HUDEP-2 (cell line): ENCODE measurements around the gene SESN3.
A peak's percentile ranks its signal among the peaks of the same experiment; 100 is the strongest.

Experiments
- DNase-seq, 76 experiments: peaks; one replicate each; lab custom pipeline; 2025; ENCODE audit not compliant: unreplicated experiment in 76 of 76; lab: John Stamatoyannopoulos, UW

The SESN3 gene

DNA sequence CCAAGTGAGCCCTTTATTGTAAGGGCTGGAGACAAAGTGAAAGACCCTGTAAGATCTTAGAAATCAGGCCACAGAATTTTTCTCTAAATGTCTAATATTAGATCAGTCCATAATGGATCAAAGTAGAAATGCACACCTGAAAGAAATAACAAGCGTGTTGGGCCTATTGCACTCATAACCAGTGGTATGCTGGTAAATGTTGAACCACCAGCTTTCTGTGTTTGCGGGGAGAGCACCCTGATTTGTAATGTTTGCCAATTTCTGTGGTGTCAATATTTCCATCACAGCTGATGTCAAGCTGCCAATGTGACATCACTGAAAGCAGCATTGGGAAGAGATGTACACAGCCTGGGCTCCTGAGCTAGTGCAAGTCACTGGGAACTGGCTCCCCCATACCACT, 95.1 kb downstream of the SESN3 start:
- DNase-seq = no peak

DNA sequence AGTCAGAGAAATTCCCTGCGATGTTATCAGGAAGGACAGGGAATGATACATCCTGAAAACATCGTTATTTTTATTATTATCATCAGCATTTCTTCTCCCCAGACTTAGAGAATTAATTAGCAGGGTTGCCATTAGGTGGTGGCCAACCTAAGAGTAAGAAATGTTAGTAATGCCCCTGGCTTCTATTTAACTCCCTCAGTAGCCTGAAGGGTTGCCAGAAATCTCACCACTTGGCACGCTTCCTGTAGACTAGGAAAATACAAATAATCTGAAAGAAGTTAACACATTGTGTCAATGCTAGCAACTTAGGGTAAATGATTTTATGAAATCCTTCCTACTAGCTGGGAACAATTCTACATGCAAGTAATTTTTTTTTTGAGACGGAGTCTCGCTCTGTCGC, 95.8 kb downstream of the SESN3 start:
- DNase-seq = no peak

- no peak for DNase-seq
Measured at GRCh38 chr11:95134491-95134890, 96.5 kb downstream of the SESN3 start.

- DNase-seq = peak in 60 of 76 experiments; percentile 4 to 72 (median 44)
Measured at GRCh38 chr11:95132956-95133355, 98.0 kb downstream of the SESN3 start.

DNA sequence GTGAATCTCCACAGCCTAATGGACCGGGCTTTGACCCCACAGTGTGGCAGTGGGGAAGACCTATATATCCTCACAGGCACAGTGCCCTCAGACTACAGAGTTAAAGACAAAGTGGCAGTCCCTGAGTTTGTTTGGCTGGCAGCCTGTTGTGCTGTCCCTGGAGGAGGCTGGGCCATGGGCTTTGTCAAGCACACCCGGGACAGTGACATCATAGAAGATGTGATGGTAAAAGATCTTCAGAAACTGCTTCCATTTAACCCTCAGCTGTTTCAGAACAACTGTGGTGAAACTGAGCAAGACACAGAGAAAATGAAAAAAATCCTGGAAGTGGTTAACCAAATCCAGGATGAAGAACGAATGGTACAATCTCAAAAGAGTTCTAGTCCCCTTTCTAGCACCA, 102.4 kb downstream of the SESN3 start:
- DNase-seq = no peak

- DNase-seq = no peak
Measured at GRCh38 chr11:95123556-95123955, 107.4 kb downstream of the SESN3 start.

DNA sequence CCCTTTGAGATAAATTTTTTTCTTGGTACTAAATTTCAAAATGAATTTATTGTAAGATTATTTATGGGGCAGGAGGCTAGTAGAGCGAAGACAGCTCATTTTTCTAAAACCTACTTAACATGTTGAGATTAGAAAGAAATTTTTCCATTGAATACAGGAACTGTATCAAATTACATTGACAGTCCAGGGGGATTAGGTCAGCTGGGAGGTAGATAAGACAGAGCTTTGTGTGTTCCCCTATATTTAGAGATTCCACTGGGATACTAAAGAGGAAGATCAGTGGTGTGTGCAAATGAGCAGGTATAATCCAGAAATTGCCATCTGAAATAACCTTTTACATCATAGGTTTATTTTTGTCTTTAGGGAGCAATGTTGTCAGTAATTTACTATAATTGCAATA, 109.3 kb downstream of the SESN3 start:
- DNase-seq = no peak

GRCh38 chr11:95119361-95120060, 111.5 kb downstream of the SESN3 start:
- no peak for DNase-seq

GRCh38 chr11:95115597-95115996, 115.4 kb downstream of the SESN3 start:
- DNase-seq = no peak
